ENCODE data around the gene FOXO4. TPM values are rescaled to one million over a fixed set of nuclear protein-coding genes. Genes with fewer than 3 reads are reported as not detected.

The FOXO4 gene
- total RNA-seq, 1 donor from 2014 or later, result 8.0 TPM

DNA sequence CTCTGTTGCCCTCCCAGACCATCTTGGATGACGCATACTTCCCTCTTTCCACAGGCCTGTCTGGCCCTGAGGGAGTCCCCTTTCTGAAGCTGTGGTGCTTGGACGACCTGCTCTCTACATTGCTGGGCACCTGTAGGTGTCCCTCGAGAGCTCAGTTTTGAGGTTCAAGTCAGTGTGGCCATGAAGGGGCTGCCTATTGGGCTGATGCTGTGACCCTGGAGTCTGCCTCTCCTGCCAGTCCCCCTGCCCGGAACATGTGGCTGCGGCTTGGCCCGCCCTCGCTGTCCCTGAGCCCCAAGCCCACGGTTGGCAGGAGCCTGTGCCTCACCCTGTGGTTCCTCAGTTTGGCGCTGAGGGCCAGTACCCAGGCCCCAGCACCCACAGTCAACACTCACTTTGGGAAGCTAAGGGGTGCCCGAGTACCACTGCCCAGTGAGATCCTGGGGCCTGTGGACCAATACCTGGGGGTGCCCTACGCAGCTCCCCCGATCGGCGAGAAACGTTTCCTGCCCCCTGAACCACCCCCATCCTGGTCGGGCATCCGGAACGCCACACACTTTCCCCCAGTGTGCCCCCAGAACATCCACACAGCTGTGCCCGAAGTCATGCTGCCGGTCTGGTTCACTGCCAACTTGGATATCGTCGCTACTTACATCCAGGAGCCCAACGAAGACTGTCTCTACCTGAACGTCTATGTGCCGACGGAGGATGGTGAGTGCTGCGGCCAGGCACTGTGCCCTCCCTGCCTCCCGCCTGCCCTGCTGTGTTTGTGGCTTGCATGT, 52.0 kb downstream of the FOXO4 start:
- Histone ChIP-seq H3K27me3 (no peaks in the 10 kb centered on the region), H3K4me1 (no peaks in the 10 kb centered on the region), H3K36me3 (no peaks in the 10 kb centered on the region), H3K4me3 (no peak overlapping the region), H3K27ac (no peak overlapping the region), H3K9me3 (no peaks in the 10 kb centered on the region)
- TF ChIP-seq, protein P1, sequence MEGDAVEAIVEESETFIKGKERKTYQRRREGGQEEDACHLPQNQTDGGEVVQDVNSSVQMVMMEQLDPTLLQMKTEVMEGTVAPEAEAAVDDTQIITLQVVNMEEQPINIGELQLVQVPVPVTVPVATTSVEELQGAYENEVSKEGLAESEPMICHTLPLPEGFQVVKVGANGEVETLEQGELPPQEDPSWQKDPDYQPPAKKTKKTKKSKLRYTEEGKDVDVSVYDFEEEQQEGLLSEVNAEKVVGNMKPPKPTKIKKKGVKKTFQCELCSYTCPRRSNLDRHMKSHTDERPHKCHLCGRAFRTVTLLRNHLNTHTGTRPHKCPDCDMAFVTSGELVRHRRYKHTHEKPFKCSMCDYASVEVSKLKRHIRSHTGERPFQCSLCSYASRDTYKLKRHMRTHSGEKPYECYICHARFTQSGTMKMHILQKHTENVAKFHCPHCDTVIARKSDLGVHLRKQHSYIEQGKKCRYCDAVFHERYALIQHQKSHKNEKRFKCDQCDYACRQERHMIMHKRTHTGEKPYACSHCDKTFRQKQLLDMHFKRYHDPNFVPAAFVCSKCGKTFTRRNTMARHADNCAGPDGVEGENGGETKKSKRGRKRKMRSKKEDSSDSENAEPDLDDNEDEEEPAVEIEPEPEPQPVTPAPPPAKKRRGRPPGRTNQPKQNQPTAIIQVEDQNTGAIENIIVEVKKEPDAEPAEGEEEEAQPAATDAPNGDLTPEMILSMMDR (IDR thresholded peaks at IDR 0.05), result no peak
- intact Hi-C loops (cut with DNase I), result no loop called here
- no peak for DNase-seq (ENCODE audit: low spot score in 2 of 2)

DNA sequence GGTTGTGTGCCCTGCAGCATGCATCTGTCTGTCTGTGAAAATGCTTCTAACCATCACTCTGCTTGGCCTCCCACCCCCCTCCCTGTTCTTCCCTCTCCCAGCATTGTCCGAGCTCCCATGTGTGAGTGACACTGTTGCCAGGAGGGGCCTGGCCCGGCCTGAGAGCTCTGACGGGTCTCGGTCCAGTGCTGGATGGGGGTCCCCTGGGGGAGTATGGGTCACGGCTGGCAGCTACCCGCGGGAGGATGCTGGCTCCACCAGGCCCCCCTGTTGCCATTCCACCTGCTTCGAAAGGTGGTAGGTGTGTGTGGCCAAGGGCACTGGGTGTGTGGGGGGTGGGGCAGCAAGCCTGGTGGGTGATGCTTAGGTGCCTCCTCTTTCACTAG, 52.6 kb downstream of the FOXO4 start:
- Histone ChIP-seq H3K27me3 (no peaks in the 10 kb centered on the region), H3K4me1 (no peaks in the 10 kb centered on the region), H3K36me3 (no peaks in the 10 kb centered on the region), H3K9me3 (no peaks in the 10 kb centered on the region), H3K27ac (no peak overlapping the region), H3K4me3 (no peak overlapping the region)
- TF ChIP-seq, protein P1 (IDR thresholded peaks at IDR 0.05), result no peak
- intact Hi-C loops (cut with DNase I), result no loop called here
- DNase-seq (ENCODE audit: low spot score in 2 of 2), result no peak

DNA sequence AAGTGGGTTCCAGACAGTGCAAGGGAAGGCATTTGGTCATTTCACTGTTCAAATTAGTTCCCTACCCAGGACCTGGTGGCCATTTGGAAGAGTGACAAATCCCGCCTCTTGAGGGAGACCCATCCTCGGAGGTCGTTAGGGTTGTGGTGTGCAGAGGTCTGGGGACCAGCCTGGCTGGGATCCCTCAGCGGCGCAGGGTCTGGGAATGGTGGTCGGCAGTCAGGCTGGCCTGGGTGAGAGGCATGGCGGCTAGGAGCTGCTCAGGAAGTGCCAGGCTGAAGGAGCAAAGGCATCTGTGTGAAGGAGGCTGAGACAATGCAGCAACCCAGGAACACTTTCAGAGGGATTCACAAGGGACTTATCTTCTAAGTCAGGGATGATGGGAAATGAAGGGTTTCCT, 55.7 kb downstream of the FOXO4 start:
- no peaks in the 10 kb centered on the region for H3K4me1 ChIP-seq
- no peaks in the 10 kb centered on the region for H3K9me3 ChIP-seq
- H3K36me3 ChIP-seq, result no peaks in the 10 kb centered on the region
- TF ChIP-seq, protein P1 (IDR thresholded peaks at IDR 0.05), result no peak
- no peak overlapping the region for H3K4me3 ChIP-seq
- no peak overlapping the region for H3K27ac ChIP-seq
- intact Hi-C loops (cut with DNase I), result no loop called here
- DNase-seq (ENCODE audit: low spot score in 2 of 2), result no peak
- no peaks in the 10 kb centered on the region for H3K27me3 ChIP-seq

Other genes starting within 250 kb of the FOXO4 start
- gene TEX11, start 187.1 kb upstream of the FOXO4 start, total RNA-seq, result not detected
- not detected for gene SLC7A3, start 164.8 kb upstream of the FOXO4 start, total RNA-seq
- gene SNX12, start 27.5 kb upstream of the FOXO4 start, total RNA-seq, result 31.2 TPM
- gene CXorf65, start 10.9 kb downstream of the FOXO4 start, total RNA-seq, result not detected
- gene IL2RG, start 15.7 kb downstream of the FOXO4 start, total RNA-seq, result 2.4 TPM
- gene MED12, start 22.7 kb downstream of the FOXO4 start, total RNA-seq, result 36.9 TPM
- gene NLGN3, start 49.0 kb downstream of the FOXO4 start, total RNA-seq, result 0.21 TPM
- gene GJB1, start 127.4 kb downstream of the FOXO4 start, total RNA-seq, result not detected
- 12.5 TPM for gene ZMYM3, start 158.3 kb downstream of the FOXO4 start, total RNA-seq
- 178 TPM for gene NONO, start 187.8 kb downstream of the FOXO4 start, total RNA-seq
- gene ITGB1BP2, start 205.9 kb downstream of the FOXO4 start, total RNA-seq, result not detected

Data from ascending aorta (tissue), 2 donors.